Stimulated activated CD4-positive, alpha-beta T cell treated with anti-CD3 and anti-CD28 coated beads, TNF-alpha, amount 100 ng/mL, for 4 hours (primary cell): Measurements from ENCODE around the gene LIPC.

Source experiments
- DNase-seq, 3 experiments: peaks; one replicate each; pipeline ENCODE4 v3.0.0-alpha.2; 2020; ENCODE audit warnings: low read depth in 3 of 3

LIPC gene

GRCh38 chr15:58538225-58538727, 106.5 kb downstream of the LIPC start:
- no peak for DNase-seq

GRCh38 chr15:58538901-58539300, 107.1 kb downstream of the LIPC start:
- DNase-seq: no peak

- no peak for DNase-seq
Observed at GRCh38 chr15:58539548-58539947, 107.8 kb downstream of the LIPC start.

- no peak for DNase-seq
Observed at GRCh38 chr15:58541410-58542087, 109.8 kb downstream of the LIPC start.

- no peak for DNase-seq
Observed at GRCh38 chr15:58543664-58544335, 112.0 kb downstream of the LIPC start.

GRCh38 chr15:58544756-58545155, 113.0 kb downstream of the LIPC start:
- no peak for DNase-seq

- DNase-seq: no peak
Observed at GRCh38 chr15:58545307-58546065, 113.7 kb downstream of the LIPC start.

- no peak for DNase-seq
Observed at GRCh38 chr15:58546066-58546591, 114.3 kb downstream of the LIPC start.

- DNase-seq: no peak
Observed at GRCh38 chr15:58546635-58547627, 115.1 kb downstream of the LIPC start.

- DNase-seq: no peak
Observed at GRCh38 chr15:58547628-58548307, 116.0 kb downstream of the LIPC start.

GRCh38 chr15:58548308-58549012, 116.7 kb downstream of the LIPC start:
- no peak for DNase-seq

GRCh38 chr15:58549013-58549784, 117.4 kb downstream of the LIPC start:
- no peak for DNase-seq

- no peak for DNase-seq
Observed at GRCh38 chr15:58549785-58550074, 117.9 kb downstream of the LIPC start.

GRCh38 chr15:58551084-58551763, 119.4 kb downstream of the LIPC start:
- no peak for DNase-seq

- no peak for DNase-seq
Observed at GRCh38 chr15:58551764-58552504, 120.1 kb downstream of the LIPC start.

GRCh38 chr15:58552505-58553364, 120.9 kb downstream of the LIPC start:
- no peak for DNase-seq

GRCh38 chr15:58553365-58553918, 121.7 kb downstream of the LIPC start:
- DNase-seq: no peak
